Retinal pigment epithelial cell (primary cell): Measurements from ENCODE around the gene LYST.
A peak's percentile ranks its signal among the peaks of the same experiment; 100 is the strongest.

Experiments
- DNase-seq: peaks from one replicate; pipeline ENCODE4 v3.0.0-alpha.2; 2010; ENCODE audit warnings: low read depth
- H3K4me3 ChIP-seq: 2 replicates; pipeline ENCODE4 v1.5.1; 2011; ENCODE audit warnings: mild to moderate bottlenecking, low read length, control low read depth, moderate library complexity
- TF ChIP-seq, protein P1 (sequence below): conservative IDR thresholded peaks from 2 replicates; pipeline ENCODE4 v1.5.1; 2011; ENCODE audit warnings: low read depth, low read length, control low read depth, inconsistent platforms

Gene LYST

DNA sequence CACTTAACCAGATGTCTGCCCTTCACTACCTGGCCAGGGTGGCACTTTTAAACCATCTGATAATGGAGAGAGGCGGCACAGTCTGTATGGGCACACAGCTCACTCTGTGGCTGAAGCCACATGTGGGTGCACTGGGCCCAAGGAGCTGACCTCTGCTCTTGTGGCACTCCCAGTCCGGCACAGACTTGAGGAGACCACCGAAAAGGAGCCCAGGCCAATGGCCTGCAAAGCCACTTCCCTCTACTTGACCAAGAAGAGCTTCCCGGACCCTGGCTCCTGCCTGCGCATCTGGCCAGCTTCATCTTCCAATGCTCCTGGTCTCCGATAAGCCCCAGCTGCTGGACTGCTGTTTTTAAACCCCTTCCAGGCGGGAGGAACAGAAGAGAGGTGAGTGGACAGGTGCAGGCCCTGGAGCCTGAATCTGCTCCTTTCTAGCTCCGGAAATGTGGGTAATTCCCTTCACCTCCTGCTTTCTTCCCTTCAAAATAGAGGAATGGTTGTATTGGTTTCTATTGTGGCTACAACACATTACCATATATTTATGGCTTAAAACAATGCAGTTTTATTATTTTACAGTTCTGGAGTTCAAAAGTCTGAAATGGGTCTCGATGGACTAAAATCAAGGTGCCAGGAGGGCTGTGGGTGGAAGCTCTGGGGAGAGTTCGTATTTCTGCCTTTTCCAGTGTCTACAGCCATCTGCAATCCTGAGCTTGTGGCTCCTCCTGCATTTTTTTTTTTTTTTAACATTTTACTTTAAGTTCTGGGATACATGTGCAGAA lies 228.8 kb downstream of the LYST start:
- no peak for DNase-seq
- no peak overlapping the region for H3K4me3 ChIP-seq
- TF ChIP-seq, protein P1, sequence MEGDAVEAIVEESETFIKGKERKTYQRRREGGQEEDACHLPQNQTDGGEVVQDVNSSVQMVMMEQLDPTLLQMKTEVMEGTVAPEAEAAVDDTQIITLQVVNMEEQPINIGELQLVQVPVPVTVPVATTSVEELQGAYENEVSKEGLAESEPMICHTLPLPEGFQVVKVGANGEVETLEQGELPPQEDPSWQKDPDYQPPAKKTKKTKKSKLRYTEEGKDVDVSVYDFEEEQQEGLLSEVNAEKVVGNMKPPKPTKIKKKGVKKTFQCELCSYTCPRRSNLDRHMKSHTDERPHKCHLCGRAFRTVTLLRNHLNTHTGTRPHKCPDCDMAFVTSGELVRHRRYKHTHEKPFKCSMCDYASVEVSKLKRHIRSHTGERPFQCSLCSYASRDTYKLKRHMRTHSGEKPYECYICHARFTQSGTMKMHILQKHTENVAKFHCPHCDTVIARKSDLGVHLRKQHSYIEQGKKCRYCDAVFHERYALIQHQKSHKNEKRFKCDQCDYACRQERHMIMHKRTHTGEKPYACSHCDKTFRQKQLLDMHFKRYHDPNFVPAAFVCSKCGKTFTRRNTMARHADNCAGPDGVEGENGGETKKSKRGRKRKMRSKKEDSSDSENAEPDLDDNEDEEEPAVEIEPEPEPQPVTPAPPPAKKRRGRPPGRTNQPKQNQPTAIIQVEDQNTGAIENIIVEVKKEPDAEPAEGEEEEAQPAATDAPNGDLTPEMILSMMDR, result no peak

DNA sequence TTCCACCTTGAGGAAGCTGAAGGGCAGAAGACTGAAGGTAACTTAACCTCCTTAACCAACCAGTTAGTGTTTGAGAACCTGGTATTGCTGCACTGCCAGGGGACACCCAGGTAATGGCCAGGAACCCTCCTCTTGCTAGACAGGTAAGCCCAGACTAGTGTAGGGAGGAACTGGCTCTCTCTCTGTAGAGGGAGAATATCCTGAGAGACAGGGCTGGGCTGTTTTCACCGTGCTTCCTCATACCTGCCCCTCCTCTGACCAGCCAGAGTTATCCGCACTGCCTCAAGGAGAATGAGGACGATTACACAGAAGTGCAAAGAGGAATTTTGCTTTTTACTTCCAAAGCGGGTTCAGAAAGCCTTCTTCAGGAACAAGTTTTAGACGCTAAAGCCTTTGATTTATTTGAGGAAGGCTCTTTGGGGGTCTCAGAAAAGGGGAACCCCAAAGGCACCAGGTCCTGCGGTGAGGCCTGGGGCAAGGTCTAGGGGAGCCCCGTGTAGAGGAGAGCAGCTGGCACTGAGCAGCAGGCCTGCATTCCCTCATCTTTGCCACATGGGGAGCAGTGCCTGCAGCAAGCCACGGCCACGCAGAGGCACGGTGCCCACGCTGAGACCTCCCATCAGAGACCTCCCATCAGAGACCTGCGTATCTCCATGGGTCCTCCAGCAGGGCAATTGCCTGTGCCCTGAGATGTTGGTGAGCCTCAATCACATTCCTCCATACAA lies 230.6 kb downstream of the LYST start:
- DNase-seq, result no peak
- TF ChIP-seq, protein P1, result peak; percentile 19
- no peak overlapping the region for H3K4me3 ChIP-seq

DNA sequence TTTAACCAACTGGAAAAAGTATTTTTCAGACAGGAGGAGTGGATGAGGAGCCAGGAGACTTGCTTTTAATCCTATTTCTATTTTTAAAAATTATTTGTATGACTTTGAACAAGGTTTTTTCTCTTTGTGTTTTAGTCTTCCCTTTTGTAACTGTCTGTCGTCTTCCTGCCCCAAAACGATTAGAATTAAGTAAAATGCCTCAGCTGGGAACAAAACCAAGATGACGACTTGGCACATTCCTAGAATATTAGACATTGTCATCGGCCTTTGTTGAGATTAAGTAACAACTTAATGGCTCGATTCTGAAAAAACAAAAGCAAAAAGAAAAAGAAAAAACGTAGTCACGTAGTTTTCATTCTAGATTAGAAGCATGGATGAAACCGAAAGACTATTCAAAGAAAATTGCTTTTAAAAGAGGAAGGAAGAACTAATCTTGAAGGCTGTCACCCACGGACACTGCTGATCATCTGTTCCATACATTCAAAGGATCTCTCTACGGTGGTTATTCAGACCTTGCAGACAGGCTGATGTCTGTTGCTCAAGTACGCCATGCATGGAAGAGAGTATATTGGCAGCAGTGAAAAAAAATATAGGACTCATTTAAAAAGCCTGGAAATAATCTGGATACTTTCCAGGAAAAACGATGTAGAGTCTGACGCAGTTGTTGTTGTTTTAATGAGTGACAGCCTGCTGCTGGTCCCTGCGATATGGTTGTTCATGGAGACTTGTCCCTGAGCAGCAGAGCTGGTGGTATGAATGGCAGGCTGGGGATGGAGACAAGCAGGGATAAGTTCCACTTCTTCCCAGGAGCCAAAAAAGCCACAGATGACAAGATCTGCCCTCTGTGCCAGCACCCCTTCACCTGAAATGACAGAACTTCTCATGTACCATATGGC lies 234.0 kb downstream of the LYST start:
- TF ChIP-seq, protein P1, result no peak
- H3K4me3 ChIP-seq, result peak overlapping the region; percentile 38
- peak; percentile 62 for DNase-seq

DNA sequence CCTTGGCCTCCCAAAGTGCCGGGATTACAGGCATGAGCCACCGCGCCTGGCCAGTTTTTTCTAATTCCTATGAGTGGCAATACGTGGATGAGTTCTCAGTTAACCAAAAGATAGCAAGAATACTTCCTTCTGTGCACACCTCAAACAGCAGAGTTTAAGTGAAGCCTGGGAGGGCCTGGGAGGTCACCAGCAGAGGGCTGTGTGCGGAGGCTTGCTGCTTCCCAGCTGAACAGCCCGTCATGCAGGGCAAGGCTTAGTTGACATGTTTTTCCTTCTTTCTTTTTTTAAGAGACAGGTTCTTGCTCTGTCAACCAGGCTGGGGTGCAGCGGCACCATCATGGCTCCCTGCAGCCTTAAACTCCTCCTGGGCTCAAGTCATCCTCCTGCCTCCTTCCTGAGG lies 234.9 kb downstream of the LYST start:
- no peak for DNase-seq
- TF ChIP-seq, protein P1, result peak; percentile 33
- H3K4me3 ChIP-seq, result no peak overlapping the region

DNA sequence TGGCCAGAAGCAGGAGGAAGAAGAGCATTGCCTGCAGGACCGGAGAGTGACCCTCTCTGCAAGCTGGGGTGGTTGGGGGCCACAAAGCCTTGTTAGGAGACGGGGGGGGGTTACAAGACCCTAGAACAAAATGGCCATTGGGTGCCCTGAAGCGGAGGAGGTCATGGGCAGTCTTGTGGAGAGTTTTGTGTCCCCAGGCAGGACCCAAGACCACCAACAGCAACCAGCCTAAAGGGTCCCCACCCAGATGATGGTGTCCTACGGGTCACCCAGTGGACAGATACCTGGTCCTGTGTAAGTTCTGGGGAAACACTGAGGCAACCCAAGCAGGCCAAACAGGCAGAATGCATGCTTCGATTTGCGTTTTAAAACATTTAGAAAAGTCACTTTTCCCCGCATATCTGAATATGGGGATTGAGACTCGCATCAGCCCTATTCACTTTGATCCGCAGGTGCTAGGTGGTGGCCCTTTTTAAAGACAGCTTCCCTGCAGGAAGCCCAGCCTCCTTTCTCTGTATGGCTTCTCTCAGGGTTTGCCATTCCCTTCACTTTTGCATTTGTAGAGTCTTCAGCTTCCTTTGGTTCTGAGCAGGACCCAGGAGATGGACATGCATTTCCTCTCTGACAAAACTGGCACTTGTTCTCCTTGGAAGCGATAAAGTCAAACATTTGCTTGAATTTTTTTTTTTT lies 238.2 kb downstream of the LYST start:
- DNase-seq, result no peak
- TF ChIP-seq, protein P1, result no peak
- H3K4me3 ChIP-seq, result no peak overlapping the region

DNA sequence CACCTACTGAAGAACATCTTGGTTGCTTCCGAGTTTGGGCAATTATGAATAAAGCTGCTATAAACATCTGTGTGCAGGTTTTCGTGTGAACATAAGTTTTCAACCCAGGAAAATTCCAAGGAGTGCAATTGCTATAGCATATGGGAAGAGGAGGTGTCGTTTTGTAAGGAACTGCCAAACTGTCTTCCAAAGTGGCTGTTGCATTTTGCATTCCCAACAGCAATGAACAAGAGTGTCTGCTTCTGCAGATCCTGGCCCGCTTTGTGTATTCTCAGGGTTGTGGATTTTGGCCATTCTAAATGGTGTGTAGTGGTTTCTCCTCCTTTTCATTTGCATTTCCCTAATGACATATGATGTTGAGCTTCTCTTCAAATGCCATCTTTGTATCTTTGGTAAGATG lies 240.9 kb downstream of the LYST start:
- TF ChIP-seq, protein P1, result no peak
- no peak for DNase-seq

More for the DNA sequence above, 240.9 kb downstream of the LYST start:
- H3K4me3 ChIP-seq, result no peak overlapping the region
